HG02973 (cell line): ENCODE results near the gene PTH1R.

ENCODE experiments used
- ATAC-seq: cut with Tn5 transposase; IDR thresholded peaks from one replicate; pipeline ENCODE4 v1.9.1; 2021; ENCODE audit warnings: moderate library complexity; ENCODE audit not compliant: unreplicated experiment

Gene PTH1R

GRCh38 chr3:46897031-46897430 is 19.5 kb downstream of the PTH1R start:
- no peak for ATAC-seq

GRCh38 chr3:46897829-46898320 is 20.4 kb downstream of the PTH1R start:
- ATAC-seq: no peak

- ATAC-seq: no peak
Observed at GRCh38 chr3:46898321-46899150, 21.0 kb downstream of the PTH1R start.

- no peak for ATAC-seq
Observed at GRCh38 chr3:46899151-46900006, 21.9 kb downstream of the PTH1R start.

GRCh38 chr3:46900007-46900292 is 22.4 kb downstream of the PTH1R start:
- ATAC-seq: no peak

- ATAC-seq: no peak
Observed at GRCh38 chr3:46900356-46900755, 22.8 kb downstream of the PTH1R start.

- ATAC-seq: no peak
Observed at GRCh38 chr3:46901061-46901460, 23.5 kb downstream of the PTH1R start.

- no peak for ATAC-seq
Observed at GRCh38 chr3:46901591-46902187, 24.2 kb downstream of the PTH1R start.

- ATAC-seq: no peak
Observed at GRCh38 chr3:46902188-46902631, 24.7 kb downstream of the PTH1R start.

GRCh38 chr3:46903341-46904302 is 26.1 kb downstream of the PTH1R start:
- no peak for ATAC-seq

- no peak for ATAC-seq
Observed at GRCh38 chr3:46904303-46905212, 27.0 kb downstream of the PTH1R start.

GRCh38 chr3:46905213-46905560 is 27.7 kb downstream of the PTH1R start:
- ATAC-seq: no peak

- ATAC-seq: no peak
Observed at GRCh38 chr3:46905661-46906451, 28.3 kb downstream of the PTH1R start.

GRCh38 chr3:46906471-46907058 is 29.0 kb downstream of the PTH1R start:
- no peak for ATAC-seq

- no peak for ATAC-seq
Observed at GRCh38 chr3:46907271-46907670, 29.8 kb downstream of the PTH1R start.

- no peak for ATAC-seq
Observed at GRCh38 chr3:46907960-46908293, 30.4 kb downstream of the PTH1R start.

- no peak for ATAC-seq
Observed at GRCh38 chr3:46908294-46908985, 30.9 kb downstream of the PTH1R start.

GRCh38 chr3:46908986-46909534 is 31.5 kb downstream of the PTH1R start:
- no peak for ATAC-seq
